Measurements from ENCODE around the gene MGRN1. TPM values are rescaled to one million over a fixed set of nuclear protein-coding genes. Genes with fewer than 3 reads are reported as not detected.

MGRN1 gene
- total RNA-seq, 2 experiments from 2014 or later: 74.4 to 79.5 TPM

DNA sequence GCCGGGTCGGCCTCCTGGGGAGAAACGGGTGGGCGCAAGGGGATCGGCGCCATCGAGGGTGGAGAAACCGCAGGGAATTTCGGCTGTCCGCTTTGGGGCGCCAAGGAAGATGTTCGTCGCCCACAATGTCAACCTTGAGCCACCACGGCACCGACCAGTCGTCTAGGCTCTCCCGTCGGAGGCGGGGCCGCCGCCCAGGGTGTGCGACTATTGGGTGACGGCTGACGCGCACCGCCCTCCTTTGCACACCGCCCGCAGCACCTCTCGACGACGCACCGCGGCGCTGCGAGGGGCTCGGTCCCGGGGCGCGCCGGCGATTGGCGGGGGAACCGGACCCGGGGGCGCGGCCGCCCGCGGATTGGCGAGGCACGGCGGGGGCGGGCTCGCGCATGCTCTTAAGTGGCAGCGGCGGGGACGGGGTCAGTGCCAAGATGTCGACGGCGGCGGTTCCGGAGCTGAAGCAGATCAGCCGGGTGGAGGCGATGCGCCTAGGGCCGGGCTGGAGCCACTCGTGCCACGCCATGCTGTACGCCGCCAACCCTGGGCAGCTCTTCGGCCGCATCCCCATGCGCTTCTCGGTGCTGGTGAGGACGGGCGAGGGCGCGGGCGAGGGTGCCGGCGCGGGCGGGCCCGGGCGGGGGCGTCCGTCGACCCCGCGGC is 68.8 kb downstream of the MGRN1 start, which contains the start of gene NUDT16L1:
TSS of gene NUDT16L1 (plus strand) at position 267 of the 660 bp plus-strand sequence. CDS start at position 432, 165 bp downstream.
- no peaks in the 10 kb centered on the region for H3K9me3 Mint-ChIP-seq
- peaks cover 18% of the 10 kb centered on the region for H3K4me1 Mint-ChIP-seq
- ChIA-PET POLR2A (interaction anchor here (0.6 kb wide), 1 partner anchor 308 kb away, joined by 4 read pairs; no protein-coding TSS in a partner anchor), CTCF (interaction anchor here (1.0 to 1.8 kb wide), 4 partner anchors 10 to 41 kb away, joined by 3 to 7 read pairs (median 4); partner anchors contain the start of genes ANKS3 and DNAAF8)
- peak within 1 kb of the TSS; percentile 81 for H3K4me3 Mint-ChIP-seq
- no peaks in the 10 kb centered on the region for H3K27me3 Mint-ChIP-seq
- H3K27ac Mint-ChIP-seq: peak within 1 kb of the TSS; percentile 91
- H3K36me3 Mint-ChIP-seq (ENCODE audit: low read depth): peaks cover 10% of the 10 kb centered on the region
- DNase-seq: peak; percentile 96

DNA sequence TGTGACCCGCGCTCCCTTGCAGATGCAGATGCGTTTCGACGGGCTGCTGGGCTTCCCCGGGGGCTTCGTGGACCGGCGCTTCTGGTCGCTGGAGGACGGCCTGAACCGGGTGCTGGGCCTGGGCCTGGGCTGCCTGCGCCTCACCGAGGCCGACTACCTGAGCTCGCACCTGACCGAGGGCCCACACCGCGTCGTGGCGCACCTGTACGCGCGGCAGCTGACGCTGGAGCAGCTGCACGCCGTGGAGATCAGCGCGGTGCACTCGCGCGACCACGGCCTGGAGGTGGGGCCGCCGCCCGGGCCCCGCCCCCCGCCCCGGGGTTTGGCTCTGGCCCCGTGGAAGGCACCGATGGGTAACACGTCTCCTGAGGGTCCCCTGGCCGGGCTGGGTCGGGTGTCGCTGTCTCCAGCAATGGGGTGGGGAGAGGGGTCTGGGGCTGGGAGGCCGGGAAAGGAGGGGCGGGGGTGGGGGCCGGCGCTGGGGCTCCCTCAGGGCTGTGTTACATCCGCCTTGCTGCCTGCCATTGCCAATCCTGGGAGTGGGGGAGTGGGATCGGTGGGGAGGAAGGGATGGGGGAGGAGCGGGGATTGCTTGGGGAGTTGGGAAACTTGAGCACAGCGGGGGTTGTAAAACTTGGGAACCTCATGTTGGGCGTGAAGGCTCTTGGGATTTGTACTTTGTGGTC is 69.5 kb downstream of the MGRN1 start:
- Mint-ChIP-seq H3K27me3 (no peaks in the 10 kb centered on the region), H3K4me3 (peak overlapping the region; percentile 78), H3K9me3 (no peaks in the 10 kb centered on the region), H3K4me1 (peaks cover 20% of the 10 kb centered on the region), H3K36me3 (ENCODE audit: low read depth) (peaks cover 10% of the 10 kb centered on the region), H3K27ac (peak overlapping the region; percentile 79)
- CTCF ChIA-PET: interaction anchor here (1.0 to 1.4 kb wide), 2 partner anchors 11 kb away, joined by 3 to 4 read pairs; no protein-coding TSS in a partner anchor
- DNase-seq: peak; percentile 51
- POLR2A ChIA-PET: no interaction called here

DNA sequence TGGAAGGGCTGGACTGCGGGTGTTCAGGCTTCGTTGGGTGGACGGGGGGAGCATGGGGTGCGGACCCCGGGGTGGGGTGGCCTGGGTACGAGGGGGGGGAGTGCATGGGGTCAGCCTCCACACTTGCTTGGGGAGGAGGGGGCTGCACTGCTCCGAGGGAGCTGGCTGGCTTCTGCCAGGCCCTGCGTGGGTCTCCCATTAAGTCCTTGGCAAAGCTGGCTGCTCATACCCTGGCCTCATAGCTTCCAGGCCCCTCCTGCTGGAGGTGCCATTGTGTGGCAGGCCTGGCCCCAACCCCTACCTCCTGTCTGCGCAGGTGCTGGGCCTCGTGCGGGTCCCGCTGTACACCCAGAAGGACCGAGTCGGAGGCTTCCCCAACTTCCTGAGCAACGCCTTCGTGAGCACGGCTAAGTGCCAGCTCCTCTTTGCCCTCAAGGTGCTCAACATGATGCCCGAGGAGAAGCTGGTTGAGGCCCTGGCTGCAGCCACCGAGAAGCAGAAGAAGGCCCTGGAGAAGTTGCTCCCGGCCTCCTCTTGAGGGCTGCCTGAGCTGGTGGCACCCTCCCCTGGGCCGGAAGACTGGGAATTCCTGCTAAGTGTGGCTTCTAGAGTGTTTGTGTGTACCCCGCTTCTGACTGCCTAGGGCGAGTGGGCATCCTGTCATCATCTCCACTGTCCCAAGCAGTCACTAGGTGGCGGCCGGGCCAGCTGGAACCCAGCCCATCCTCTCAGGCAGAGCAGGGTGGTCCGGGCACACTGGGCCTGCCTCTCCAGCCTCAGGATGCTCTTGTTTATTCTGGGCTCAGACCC is 70.2 kb downstream of the MGRN1 start:
- H3K4me3 Mint-ChIP-seq: peak overlapping the region; percentile 78
- H3K27ac Mint-ChIP-seq: peak overlapping the region; percentile 79
- peaks cover 15% of the 10 kb centered on the region for H3K36me3 Mint-ChIP-seq (ENCODE audit: low read depth)
- H3K4me1 Mint-ChIP-seq: peaks cover 27% of the 10 kb centered on the region
- ChIA-PET POLR2A (no interaction called here), CTCF (interaction anchor here (1.0 to 1.4 kb wide), 4 partner anchors 12 to 45 kb away, joined by 3 to 6 read pairs (median 4); partner anchors contain the start of genes ANKS3 and DNAAF8)
- DNase-seq: no peak
- no peaks in the 10 kb centered on the region for H3K9me3 Mint-ChIP-seq
- no peaks in the 10 kb centered on the region for H3K27me3 Mint-ChIP-seq

DNA sequence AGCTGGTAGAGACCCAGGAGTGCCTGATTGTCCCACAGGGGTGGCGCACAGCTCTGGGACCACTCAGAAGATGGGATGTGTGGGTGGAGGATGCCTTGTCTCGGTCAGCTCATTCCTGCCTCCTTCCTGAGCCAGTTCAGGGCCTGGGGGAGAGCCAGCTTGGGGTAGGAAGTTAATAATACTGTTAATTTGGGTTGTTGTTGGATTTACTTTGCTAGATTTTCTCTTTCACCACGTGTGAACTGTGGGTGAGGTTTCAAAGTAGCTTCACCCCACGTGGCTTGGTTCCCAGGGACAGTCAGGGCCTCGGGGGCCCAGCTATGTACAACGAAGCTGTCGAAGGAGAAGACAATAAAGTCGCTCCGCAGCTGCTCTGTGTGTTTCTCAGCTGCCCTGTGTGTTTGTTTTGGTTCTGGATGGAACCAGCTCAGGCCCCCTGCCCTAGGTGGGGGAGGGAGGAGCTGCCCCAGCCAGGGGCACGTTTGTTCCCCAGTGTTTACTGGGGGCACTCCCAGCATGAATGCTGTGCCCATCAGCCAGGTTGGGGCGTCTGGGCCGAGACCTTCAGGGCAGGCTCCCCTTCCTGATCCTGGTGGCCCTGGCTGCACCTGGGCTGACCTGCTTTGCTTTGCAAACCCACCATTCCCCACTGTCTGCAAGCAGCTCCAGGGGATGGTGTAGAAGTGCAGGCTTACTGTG is 71.0 kb downstream of the MGRN1 start:
- CTCF ChIA-PET: interaction anchor here (1.1 to 1.8 kb wide), 4 partner anchors 13 to 46 kb away, joined by 4 to 6 read pairs (median 5); partner anchors contain the start of genes ANKS3 and DNAAF8
- peak overlapping the region; percentile 78 for H3K4me3 Mint-ChIP-seq
- no peaks in the 10 kb centered on the region for H3K27me3 Mint-ChIP-seq
- H3K4me1 Mint-ChIP-seq: peaks cover 35% of the 10 kb centered on the region
- H3K9me3 Mint-ChIP-seq: no peaks in the 10 kb centered on the region
- DNase-seq: no peak
- H3K36me3 Mint-ChIP-seq (ENCODE audit: low read depth): peaks cover 15% of the 10 kb centered on the region
- peak overlapping the region; percentile 46 for H3K27ac Mint-ChIP-seq
- POLR2A ChIA-PET: no interaction called here

DNA sequence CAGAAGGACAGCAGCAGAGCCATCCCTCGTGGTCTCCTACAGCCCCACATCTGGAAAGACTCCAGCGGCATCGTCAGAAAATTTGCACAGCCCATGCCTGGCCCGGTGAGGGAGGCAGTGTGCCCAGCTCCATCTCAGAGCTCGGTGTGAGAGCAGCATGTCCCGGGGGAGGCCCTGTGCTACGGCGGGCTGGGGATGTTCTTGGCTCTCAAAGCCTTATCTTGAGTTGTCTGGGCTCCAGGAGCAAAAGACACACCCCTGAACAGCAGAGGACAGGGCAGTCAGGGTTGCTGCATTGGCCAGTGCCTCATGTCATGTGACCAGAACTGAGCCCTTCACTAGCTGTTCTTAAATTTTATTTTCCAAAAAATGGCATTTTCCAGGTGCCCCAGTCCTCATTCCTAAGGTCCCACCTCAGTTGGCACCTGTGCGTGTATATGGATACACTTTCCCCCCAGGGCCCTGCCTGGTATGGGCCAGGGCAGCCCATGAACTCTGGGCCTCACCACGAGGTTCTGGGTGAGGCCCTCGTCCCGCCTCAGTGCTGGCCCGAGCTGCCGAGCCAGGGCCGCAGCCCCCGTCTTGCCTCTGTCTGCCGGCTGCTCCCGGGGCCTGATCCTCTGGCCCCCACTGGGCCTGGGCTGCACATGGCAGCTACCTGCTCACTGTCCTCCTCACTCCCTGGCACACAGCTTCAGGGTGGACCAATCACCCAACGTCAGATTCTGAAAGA is 71.7 kb downstream of the MGRN1 start:
- CTCF ChIA-PET: interaction anchor here (0.7 to 1.8 kb wide), 5 partner anchors 9 to 46 kb away, joined by 3 to 6 read pairs (median 5); partner anchors contain the start of genes ANKS3 and DNAAF8
- Mint-ChIP-seq H3K9me3 (no peaks in the 10 kb centered on the region), H3K27me3 (no peaks in the 10 kb centered on the region), H3K4me1 (peaks cover 38% of the 10 kb centered on the region), H3K36me3 (ENCODE audit: low read depth) (peaks cover 15% of the 10 kb centered on the region), H3K4me3 (no peak overlapping the region), H3K27ac (peak overlapping the region; percentile 60)
- no peak for DNase-seq
- POLR2A ChIA-PET: no interaction called here

DNA sequence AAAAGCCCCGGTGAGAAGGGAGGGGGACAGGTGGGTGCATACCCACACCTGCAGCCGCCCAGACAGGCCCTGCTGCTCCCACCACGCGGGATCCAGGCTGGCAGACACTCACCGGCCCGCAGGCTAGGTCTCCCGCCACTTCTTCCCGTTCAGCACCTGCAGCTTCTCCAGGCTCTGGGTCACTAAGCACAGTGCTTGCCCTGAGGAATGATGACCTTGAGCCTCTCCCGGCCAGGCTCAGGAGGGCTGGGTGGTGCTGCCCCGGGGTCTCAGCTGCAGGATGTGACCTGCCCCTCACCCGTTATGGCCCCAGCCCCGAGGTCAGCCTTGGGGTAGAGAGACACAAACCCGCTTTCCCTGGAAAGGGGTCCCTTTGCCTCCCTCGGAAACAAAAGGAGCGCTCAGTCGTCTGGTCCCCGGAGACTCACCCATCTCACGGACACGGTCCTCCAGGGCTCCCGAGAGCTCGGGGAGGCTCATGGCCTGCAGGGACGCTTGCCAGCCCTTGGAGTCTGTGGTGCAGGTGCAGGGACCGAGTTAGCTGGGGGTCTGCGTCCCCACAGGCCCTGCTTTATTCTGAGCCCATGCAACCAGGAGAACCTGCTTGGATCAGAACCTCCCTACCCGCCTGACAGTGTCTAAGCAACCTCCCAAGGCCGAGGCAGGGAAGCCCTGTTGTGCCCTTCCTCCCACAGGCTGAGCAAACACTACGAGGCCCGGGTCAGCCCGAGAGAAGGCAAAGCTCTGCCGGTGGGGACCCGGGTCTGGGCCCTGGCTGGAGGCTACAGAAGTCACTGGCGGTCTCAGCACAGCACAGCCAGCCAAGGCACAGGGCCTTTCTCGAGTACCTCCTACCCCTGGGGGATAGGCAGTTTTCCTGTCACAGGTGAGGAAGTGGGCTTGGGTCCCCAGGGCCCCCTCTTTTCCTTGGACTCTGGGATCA is 72.5 kb downstream of the MGRN1 start:
- H3K36me3 Mint-ChIP-seq (ENCODE audit: low read depth): peaks cover 15% of the 10 kb centered on the region
- no peaks in the 10 kb centered on the region for H3K27me3 Mint-ChIP-seq
- CTCF ChIA-PET: interaction anchor here (0.7 to 1.8 kb wide), 2 partner anchors 10 to 14 kb away, joined by 3 to 5 read pairs; no protein-coding TSS in a partner anchor
- H3K9me3 Mint-ChIP-seq: no peaks in the 10 kb centered on the region
- H3K27ac Mint-ChIP-seq: no peak overlapping the region
- POLR2A ChIA-PET: no interaction called here
- no peak overlapping the region for H3K4me3 Mint-ChIP-seq
- H3K4me1 Mint-ChIP-seq: peaks cover 36% of the 10 kb centered on the region
- no peak for DNase-seq

DNA sequence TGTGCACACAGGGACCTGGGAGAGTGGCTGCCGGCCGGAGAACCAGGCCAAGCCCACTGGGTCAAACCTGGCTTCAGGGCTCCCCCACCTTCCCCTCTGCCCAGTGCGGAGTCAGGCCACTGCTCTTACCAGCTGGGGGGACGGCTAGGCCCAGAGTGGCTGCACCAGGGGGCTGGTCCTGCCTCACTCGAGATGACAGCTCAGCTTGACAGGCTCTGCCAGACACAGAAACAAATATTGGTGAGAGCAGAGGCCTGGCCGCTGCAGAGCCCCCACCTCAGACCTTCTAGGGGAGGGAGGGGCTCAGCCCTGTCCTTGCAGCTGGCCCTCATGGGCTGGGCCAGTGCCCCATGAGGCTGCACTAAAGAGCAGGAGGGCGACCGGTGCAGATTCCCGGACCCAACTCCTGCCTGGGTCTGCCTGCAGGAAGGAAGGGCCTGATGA is 73.2 kb downstream of the MGRN1 start:
- ChIA-PET CTCF (no interaction called here), POLR2A (no interaction called here)
- Mint-ChIP-seq H3K9me3 (no peaks in the 10 kb centered on the region), H3K4me3 (no peak overlapping the region), H3K4me1 (peaks cover 33% of the 10 kb centered on the region), H3K27ac (no peak overlapping the region), H3K36me3 (ENCODE audit: low read depth) (peaks cover 15% of the 10 kb centered on the region), H3K27me3 (no peaks in the 10 kb centered on the region)
- DNase-seq: no peak

DNA sequence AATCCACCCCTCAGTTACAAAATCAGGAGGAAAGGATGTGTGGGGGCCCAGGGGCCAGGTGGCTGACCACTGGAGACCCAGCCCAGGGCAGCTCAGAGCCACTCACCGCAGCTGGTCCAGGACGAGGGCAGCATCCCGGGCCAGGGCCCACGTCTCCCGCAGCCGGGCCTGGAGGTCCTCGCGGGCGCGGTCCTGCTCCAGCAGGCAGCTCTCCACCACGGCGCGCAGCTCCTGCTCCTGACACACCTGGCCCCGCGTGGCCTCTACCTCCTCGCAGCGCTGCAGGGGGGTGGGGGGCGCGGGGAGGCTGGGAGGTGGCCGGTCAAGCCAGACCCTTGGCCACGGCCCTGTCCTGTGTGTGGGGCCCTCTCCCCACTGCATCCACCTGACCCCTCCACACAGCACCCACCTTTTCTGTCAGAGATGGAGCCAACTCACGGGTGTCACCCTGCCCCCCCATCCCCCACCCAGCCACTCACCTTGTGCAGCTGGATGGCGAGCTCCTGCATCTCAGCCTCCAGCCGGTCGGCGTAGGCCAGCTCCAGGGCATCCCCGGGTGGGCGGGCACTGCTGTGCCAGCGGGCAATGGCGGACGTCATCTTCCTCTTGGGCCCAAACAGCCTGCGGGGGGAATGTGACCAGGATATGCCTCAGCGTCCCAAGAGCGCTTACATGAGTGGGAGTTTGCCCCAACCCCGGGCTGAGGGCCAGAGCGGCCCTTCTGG is 73.9 kb downstream of the MGRN1 start:
- no peak for DNase-seq
- H3K27ac Mint-ChIP-seq: no peak overlapping the region

DNA sequence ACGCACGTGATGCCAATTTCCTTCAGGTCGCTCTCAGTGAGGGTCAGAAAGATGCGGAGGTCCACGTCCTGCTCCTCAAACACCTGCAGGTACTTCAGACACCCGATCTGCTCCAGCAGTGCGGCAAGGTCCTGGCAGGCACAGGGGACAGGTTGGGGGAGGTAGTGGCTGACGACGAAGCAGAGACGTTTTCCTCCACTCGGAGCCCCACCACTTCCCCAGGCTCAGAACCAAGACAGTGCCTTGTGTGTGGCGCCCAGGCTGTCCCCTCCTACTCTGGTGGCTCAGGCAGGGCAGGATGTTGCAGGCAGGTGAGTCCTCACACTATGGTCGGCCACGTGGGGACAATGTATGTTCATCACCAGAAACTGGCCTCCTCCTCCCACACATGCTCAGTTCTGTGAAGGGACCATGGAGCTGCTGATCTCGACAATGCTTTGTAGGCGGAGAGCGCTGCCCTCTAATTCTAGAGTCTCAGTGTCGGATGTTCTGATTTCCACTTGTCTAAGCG is 74.5 kb downstream of the MGRN1 start:
- no peak overlapping the region for H3K27ac Mint-ChIP-seq
- POLR2A ChIA-PET: no interaction called here
- CTCF ChIA-PET: no interaction called here
- H3K4me3 Mint-ChIP-seq: no peak overlapping the region
- H3K4me1 Mint-ChIP-seq: peaks cover 35% of the 10 kb centered on the region
- no peak for DNase-seq
- no peaks in the 10 kb centered on the region for H3K27me3 Mint-ChIP-seq
- H3K9me3 Mint-ChIP-seq: no peaks in the 10 kb centered on the region
- H3K36me3 Mint-ChIP-seq (ENCODE audit: low read depth): peaks cover 15% of the 10 kb centered on the region

More for the DNA sequence above, 73.9 kb downstream of the MGRN1 start:
- H3K9me3 Mint-ChIP-seq: no peaks in the 10 kb centered on the region
- H3K27me3 Mint-ChIP-seq: no peaks in the 10 kb centered on the region
- ChIA-PET CTCF (no interaction called here), POLR2A (no interaction called here)
- H3K36me3 Mint-ChIP-seq (ENCODE audit: low read depth): peaks cover 15% of the 10 kb centered on the region
- peaks cover 29% of the 10 kb centered on the region for H3K4me1 Mint-ChIP-seq
- no peak overlapping the region for H3K4me3 Mint-ChIP-seq

DNA sequence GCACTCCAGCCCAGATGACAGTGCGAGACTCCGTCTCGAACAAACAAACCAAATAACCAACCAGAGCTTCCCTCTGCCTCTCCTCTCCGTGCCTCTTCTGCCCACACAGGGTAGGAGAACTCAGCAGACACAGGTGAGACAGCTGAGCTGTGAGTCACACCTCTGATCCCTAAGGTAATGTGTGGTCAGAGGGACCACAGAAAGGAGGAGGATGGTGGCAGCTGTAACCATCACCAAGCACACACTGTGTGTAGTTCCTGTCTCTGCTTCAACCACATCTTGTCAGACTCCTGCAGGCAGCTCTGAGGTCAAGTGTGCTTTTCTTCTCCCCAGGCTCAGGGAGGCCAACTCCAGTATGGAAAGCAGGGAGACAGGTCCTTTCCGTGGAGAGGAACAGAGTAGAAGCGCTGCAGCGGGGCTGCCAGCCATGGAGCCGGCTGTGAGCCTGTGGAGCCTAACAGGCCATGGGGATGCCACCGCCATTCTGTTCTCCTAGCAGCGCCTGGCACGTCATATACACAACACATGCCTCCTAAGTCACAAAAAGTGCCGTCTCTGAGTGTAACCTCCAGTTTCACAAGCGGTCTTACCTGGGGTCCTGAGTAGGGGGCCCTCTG is 75.9 kb downstream of the MGRN1 start:
- DNase-seq: peak; percentile 62
- Mint-ChIP-seq H3K36me3 (ENCODE audit: low read depth) (peaks cover 11% of the 10 kb centered on the region), H3K9me3 (no peaks in the 10 kb centered on the region), H3K27me3 (no peaks in the 10 kb centered on the region), H3K27ac (peak overlapping the region; percentile 64), H3K4me3 (no peak overlapping the region), H3K4me1 (peaks cover 31% of the 10 kb centered on the region)
- CTCF ChIA-PET: no interaction called here
- POLR2A ChIA-PET: no interaction called here
